ENCODE results near the gene SNRNP27.

GRCh38 chr2:69943000-69943842, 49.5 kb downstream of the SNRNP27 start:
- no peak for TF ChIP-seq CTCF (IDR thresholded peaks at IDR 0.05)
- TF ChIP-seq ZFX (IDR thresholded peaks at IDR 0.05; ENCODE audit: borderline replicate concordance) = no peak
